ENCODE measurements around the gene VAC14. TPM values are rescaled to one million over a fixed set of nuclear protein-coding genes. Genes with fewer than 3 reads are reported as not detected.

The VAC14 gene
- total RNA-seq, 4 donors from 2014 or later, result 25.7 to 49.5 (median 40.4) TPM

GRCh38 chr16:70662991-70663523, 137.9 kb downstream of the VAC14 start:
- no peaks in the 10 kb centered on the region for H3K27me3 ChIP-seq
- DNase-seq (ENCODE audit: low spot score in 2 of 2), result no peak
- WGBS, 2 donors, result 77 to 82% methylated on average over 6 to 13 of the region's 13 CpGs
- no peak overlapping the region for H3K4me3 ChIP-seq
- peaks cover 0 to 33% (median 4%) of the 10 kb centered on the region in 4 donors for H3K4me1 ChIP-seq
- H3K36me3 ChIP-seq, result peaks cover 4 to 93% (median 7%) of the 10 kb centered on the region in 3 donors
- peak overlapping the region in 2 of 4 donors; percentile 46 to 55 for H3K27ac ChIP-seq
- no peak for TF ChIP-seq CTCF (IDR thresholded peaks at IDR 0.05)
- TF ChIP-seq POLR2A (IDR thresholded peaks at IDR 0.05), result no peak
- TF ChIP-seq EP300 (IDR thresholded peaks at IDR 0.05), result no peak
- H3K9me3 ChIP-seq, result no peaks in the 10 kb centered on the region

- TF ChIP-seq POLR2A (IDR thresholded peaks at IDR 0.05) (no peak), EP300 (IDR thresholded peaks at IDR 0.05) (no peak), CTCF (IDR thresholded peaks at IDR 0.05) (no peak)
- peaks cover 4 to 92% (median 7%) of the 10 kb centered on the region in 3 donors for H3K36me3 ChIP-seq
- no peaks in the 10 kb centered on the region for H3K27me3 ChIP-seq
- peaks cover 0 to 33% (median 4%) of the 10 kb centered on the region in 4 donors for H3K4me1 ChIP-seq
- peak overlapping the region in 3 of 4 donors; percentile 26 to 55 (median 46) for H3K27ac ChIP-seq
- H3K9me3 ChIP-seq, result no peaks in the 10 kb centered on the region
- WGBS, 2 donors, result 62 to 65% methylated on average over 14 to 21 of the region's 21 CpGs
- no peak for DNase-seq (ENCODE audit: low spot score in 2 of 2)
- H3K4me3 ChIP-seq, result no peak overlapping the region
Measured at GRCh38 chr16:70661918-70662641, 138.9 kb downstream of the VAC14 start.

- 66 to 74% methylated on average over 17 of the region's 17 CpGs for WGBS, 2 donors
- Histone ChIP-seq H3K27me3 (no peaks in the 10 kb centered on the region), H3K9me3 (no peaks in the 10 kb centered on the region), H3K27ac (peak overlapping the region in 1 of 4 donors; percentile 8), H3K4me3 (no peak overlapping the region), H3K36me3 (peaks cover 4 to 92% (median 7%) of the 10 kb centered on the region in 3 donors), H3K4me1 (peaks cover 0 to 33% (median 4%) of the 10 kb centered on the region in 4 donors)
- no peak for DNase-seq (ENCODE audit: low spot score in 2 of 2)
- TF ChIP-seq POLR2A (IDR thresholded peaks at IDR 0.05) (no peak), EP300 (IDR thresholded peaks at IDR 0.05) (no peak), CTCF (IDR thresholded peaks at IDR 0.05) (no peak)
Measured at GRCh38 chr16:70661534-70661917, 139.4 kb downstream of the VAC14 start.

- Histone ChIP-seq H3K4me3 (no peak overlapping the region), H3K36me3 (peaks cover 4 to 92% (median 7%) of the 10 kb centered on the region in 3 donors), H3K9me3 (no peaks in the 10 kb centered on the region), H3K4me1 (peaks cover 0 to 33% (median 4%) of the 10 kb centered on the region in 4 donors), H3K27me3 (no peaks in the 10 kb centered on the region), H3K27ac (no peak overlapping the region)
- DNase-seq (ENCODE audit: low spot score in 2 of 2), result no peak
- no peak for TF ChIP-seq CTCF (IDR thresholded peaks at IDR 0.05)
- TF ChIP-seq POLR2A (IDR thresholded peaks at IDR 0.05), result no peak
- no peak for TF ChIP-seq EP300 (IDR thresholded peaks at IDR 0.05)
- WGBS, 2 donors, result 38 to 57% methylated on average over 6 to 7 of the region's 7 CpGs
Measured at GRCh38 chr16:70660672-70661350, 140.1 kb downstream of the VAC14 start.
